HFFc6 (cell line): Measurements from ENCODE around the gene SLC30A9. TPM values are rescaled to one million over a fixed set of nuclear protein-coding genes. Genes with fewer than 3 reads are reported as not detected.
A peak's percentile ranks its signal among the peaks of the same experiment; 100 is the strongest.

Source experiments
- DNase-seq: peaks from one replicate; pipeline ENCODE4 v3.0.0-alpha.2; 2018
- H3K27ac Mint-ChIP-seq: 2 replicates; pipeline ENCODE4 v1.8.0; 2020; ENCODE audit warnings: mild to moderate bottlenecking, mixed read lengths
- H3K27me3 Mint-ChIP-seq: 2 replicates; pipeline ENCODE4 v1.8.0; 2021; ENCODE audit warnings: mild to moderate bottlenecking, moderate library complexity, mixed read lengths; ENCODE audit not compliant: insufficient read depth
- H3K36me3 Mint-ChIP-seq: 2 replicates; pipeline ENCODE4 v1.8.0; 2021; ENCODE audit warnings: low read depth, mixed read lengths
- H3K4me1 Mint-ChIP-seq: 2 replicates; pipeline ENCODE4 v1.8.0; 2020; ENCODE audit warnings: low read depth, mixed read lengths
- H3K4me3 Mint-ChIP-seq: 2 replicates; pipeline ENCODE4 v1.8.0; 2020; ENCODE audit warnings: mild to moderate bottlenecking, moderate library complexity, mixed read lengths
- H3K9me3 Mint-ChIP-seq: 2 replicates; pipeline ENCODE4 v1.8.0; 2020; ENCODE audit warnings: mild to moderate bottlenecking, mixed read lengths
- CTCF ChIP-seq: fragments of 200-600 bp; sonication (generic); IDR thresholded peaks from 2 replicates; pipeline ENCODE4 v1.5.0; 2021; ENCODE audit warnings: antibody characterized with exemption, mild to moderate bottlenecking
- long read RNA-seq: library from polyadenylated mRNA; unstranded; transcript quantifications from one replicate; pipeline ENCODE4 v2.0.0, GENCODE V29; 2019
- total RNA-seq, 6 experiments: library from RNA; stranded (reverse); fragmentation: NEBNext Ultra II Directional; extraction: Animal tissue kit (Norgen Biotek cat#: 25700); gene quantifications; 2 replicates in 1 of 6; 3 replicates in 5 of 6; pipeline ENCODE4 v1.2.3, GENCODE V29; 2021

Gene SLC30A9
- 10 to 100 TPM; 69.9 to 73.3 (median 70.3) TPM for total RNA-seq
- long read RNA-seq, full-length matches to known transcripts = 42 of 80 reads
- long read RNA-seq, partial matches to known transcripts = 28 of 80 reads
- long read RNA-seq, other reads (novel, unspliced or antisense) = 10 of 80 reads

DNA sequence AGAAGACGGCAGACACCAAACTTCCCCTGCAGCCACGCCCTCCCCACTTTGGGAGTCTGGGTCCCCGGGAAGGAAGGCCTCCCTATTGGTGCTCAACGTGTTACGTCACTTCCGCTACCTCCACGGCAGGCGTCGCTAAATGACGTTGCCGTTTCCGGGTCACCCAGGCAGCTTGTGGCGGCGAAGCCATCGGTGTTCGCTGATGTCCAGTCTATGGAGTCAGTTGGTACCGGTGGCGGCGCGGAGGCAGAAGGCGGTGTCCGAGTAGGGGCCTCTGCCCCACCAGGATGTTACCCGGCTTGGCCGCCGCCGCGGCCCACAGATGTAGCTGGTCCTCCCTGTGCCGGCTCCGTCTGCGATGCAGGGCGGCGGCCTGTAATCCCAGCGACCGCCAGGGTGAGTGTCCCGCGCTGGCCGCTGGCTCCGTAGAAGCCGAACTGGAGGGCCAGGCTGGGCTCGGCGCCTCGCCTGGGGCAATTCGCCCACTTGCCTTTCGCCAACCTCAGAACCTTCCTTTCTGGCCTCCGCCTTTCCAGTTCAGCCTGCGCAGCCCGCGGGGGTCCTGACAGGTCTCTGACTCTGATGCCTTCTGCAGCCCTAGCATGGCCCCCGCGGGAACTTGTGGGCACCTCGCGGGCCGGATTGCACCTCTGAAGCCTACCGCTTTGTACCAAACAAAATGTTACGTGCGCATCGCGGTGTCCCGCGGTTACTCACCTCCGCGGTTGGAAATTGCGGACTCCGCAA, at the start of gene SLC30A9:
TSS of gene SLC30A9 (plus strand) at position 166 of the 747 bp plus-strand sequence. CDS start at position 288, 122 bp downstream.
- DNase-seq = peak; percentile 91
- H3K36me3 Mint-ChIP-seq = peaks cover 8% of the 10 kb centered on the region; the same call in 1 of the 2 replicates
- no peaks in the 10 kb centered on the region for H3K9me3 Mint-ChIP-seq
- no peaks in the 10 kb centered on the region; the same call in 1 of the 2 replicates for H3K27me3 Mint-ChIP-seq
- H3K4me3 Mint-ChIP-seq = peak within 1 kb of the TSS; percentile 100
- TF ChIP-seq CTCF = peak; percentile 66
- H3K27ac Mint-ChIP-seq = peak within 1 kb of the TSS; percentile 97
- H3K4me1 Mint-ChIP-seq = peaks cover 26% of the 10 kb centered on the region

- no peaks in the 10 kb centered on the region for H3K9me3 Mint-ChIP-seq
- H3K4me1 Mint-ChIP-seq = peaks cover 33% of the 10 kb centered on the region
- peaks cover 16% of the 10 kb centered on the region for H3K36me3 Mint-ChIP-seq
- H3K27ac Mint-ChIP-seq = no peak overlapping the region
- DNase-seq = no peak
- no peaks in the 10 kb centered on the region for H3K27me3 Mint-ChIP-seq
- TF ChIP-seq CTCF = no peak
- H3K4me3 Mint-ChIP-seq = no peak overlapping the region
These were observed 49.5 kb upstream of the SLC30A9 start for GRCh38 chr4:41940834-41941233.

GRCh38 chr4:41943506-41943905, 46.8 kb upstream of the SLC30A9 start:
- Mint-ChIP-seq H3K27me3 (no peaks in the 10 kb centered on the region), H3K36me3 (peaks cover 14% of the 10 kb centered on the region), H3K4me3 (no peak overlapping the region), H3K27ac (no peak overlapping the region), H3K9me3 (no peaks in the 10 kb centered on the region), H3K4me1 (peaks cover 10% of the 10 kb centered on the region)
- DNase-seq = no peak
- TF ChIP-seq CTCF = no peak

- Mint-ChIP-seq H3K36me3 (peaks cover 12% of the 10 kb centered on the region; the same call in 1 of the 2 replicates), H3K4me1 (peaks cover 7% of the 10 kb centered on the region; the same call in 1 of the 2 replicates), H3K27me3 (no peaks in the 10 kb centered on the region), H3K9me3 (no peaks in the 10 kb centered on the region), H3K4me3 (no peak overlapping the region), H3K27ac (no peak overlapping the region)
- no peak for TF ChIP-seq CTCF
- no peak for DNase-seq
These were observed 46.2 kb upstream of the SLC30A9 start for GRCh38 chr4:41944089-41944488.

DNA sequence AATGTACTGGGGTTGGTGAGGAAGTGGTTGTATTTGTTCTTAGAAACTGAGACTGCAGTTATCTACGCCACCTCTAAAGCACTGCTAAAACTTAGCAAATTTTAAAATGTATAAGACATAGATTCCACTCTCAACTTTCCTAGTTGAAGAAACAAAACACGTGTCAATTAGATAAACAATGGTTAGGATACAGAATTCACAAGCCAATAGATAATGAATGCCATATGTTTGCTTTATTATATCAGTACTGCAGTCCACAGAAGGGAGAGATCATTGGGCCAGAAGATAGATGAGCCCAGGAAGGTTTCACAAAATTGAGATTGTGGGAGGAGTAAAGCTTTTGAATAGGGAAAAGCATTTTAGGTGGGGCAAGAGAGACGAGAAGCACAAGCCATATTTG, 40.8 kb upstream of the SLC30A9 start:
- H3K9me3 Mint-ChIP-seq = no peaks in the 10 kb centered on the region
- no peak overlapping the region for H3K4me3 Mint-ChIP-seq
- H3K27me3 Mint-ChIP-seq = no peaks in the 10 kb centered on the region; the same call in 1 of the 2 replicates
- no peaks in the 10 kb centered on the region for H3K4me1 Mint-ChIP-seq
- no peak for DNase-seq
- peaks cover 14% of the 10 kb centered on the region for H3K36me3 Mint-ChIP-seq
- no peak for TF ChIP-seq CTCF
- no peak overlapping the region for H3K27ac Mint-ChIP-seq
